Stimulated activated CD4-positive, alpha-beta T cell treated with anti-CD3 and anti-CD28 coated beads, Interleukin-4, amount 100 ng/mL, for 48 hours (primary cell): Measurements from ENCODE around the gene ABCD2.
"Not testable (repeated sequence)": the region's sequence is repeated elsewhere in the genome, so short reads cannot be mapped to it uniquely, and the experiment has no call there.

Experiments used
- DNase-seq, 2 donors: peaks; one replicate each; pipeline ENCODE4 v3.0.0-alpha.2; 2020; ENCODE audit warnings: low read depth in 2 of 2

The ABCD2 gene

DNA sequence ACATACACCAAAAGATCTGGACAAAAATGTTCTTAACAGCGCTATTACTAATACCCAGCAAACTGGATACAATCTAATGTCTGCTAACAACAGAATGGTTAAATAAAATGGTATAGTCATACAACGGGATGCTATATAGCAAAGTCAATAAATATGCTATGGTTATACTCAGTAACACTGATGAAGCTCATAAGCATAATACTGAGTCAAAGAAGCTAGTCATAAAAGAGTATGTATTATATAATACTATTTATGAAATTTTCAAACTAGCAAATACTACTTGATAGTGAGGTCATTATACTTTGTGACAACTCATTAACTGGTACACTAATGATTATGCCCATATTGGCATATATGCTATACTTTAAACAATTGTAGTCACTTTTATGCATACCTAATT, 7.4 kb downstream of the ABCD2 start:
- DNase-seq: no peak

DNA sequence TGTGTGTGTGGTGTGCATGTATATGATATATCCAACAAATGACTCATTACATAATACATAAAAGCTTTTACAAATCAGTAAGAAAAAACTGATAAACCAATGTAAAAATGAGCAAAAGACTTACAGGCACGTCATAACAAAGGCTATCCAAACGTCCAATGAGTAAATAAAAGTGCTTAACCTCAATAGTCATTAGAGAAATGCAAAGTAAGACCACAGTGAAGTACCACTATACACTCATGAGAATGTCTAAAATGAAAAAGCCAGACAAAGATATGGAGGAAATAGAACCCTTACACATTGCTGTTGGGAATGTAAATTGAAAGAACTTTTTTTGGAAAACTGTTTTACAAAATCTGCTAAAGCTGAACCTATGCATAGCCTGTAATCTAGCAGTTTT, 7.8 kb downstream of the ABCD2 start:
- no peak for DNase-seq

DNA sequence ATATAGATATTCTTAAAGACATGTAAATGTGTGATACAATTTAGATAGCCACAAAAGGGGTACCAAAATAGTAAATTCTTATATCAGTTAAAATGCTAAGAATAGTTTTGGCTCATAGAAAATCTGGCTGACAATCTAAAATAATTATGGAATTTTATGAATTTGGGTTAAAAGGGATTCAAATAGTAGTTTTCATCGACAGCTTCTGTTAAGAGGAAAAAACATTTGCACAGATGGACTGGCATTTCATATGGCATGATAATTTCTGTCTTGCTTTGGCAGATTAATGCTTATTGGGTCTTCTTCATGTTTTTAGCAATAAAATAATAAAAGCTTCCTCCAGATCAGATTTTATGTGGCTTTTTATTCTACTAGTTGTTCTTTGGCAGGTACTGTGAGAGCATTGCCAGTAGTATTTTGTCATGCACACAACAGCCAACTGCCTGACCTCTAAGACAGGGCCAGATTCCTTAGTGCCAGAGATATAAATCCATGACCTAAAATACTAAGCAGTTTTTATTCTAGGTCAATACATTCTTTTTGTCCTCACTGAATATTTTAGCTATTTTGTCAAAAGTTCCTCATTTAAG, 9.1 kb downstream of the ABCD2 start:
- no peak for DNase-seq

DNA sequence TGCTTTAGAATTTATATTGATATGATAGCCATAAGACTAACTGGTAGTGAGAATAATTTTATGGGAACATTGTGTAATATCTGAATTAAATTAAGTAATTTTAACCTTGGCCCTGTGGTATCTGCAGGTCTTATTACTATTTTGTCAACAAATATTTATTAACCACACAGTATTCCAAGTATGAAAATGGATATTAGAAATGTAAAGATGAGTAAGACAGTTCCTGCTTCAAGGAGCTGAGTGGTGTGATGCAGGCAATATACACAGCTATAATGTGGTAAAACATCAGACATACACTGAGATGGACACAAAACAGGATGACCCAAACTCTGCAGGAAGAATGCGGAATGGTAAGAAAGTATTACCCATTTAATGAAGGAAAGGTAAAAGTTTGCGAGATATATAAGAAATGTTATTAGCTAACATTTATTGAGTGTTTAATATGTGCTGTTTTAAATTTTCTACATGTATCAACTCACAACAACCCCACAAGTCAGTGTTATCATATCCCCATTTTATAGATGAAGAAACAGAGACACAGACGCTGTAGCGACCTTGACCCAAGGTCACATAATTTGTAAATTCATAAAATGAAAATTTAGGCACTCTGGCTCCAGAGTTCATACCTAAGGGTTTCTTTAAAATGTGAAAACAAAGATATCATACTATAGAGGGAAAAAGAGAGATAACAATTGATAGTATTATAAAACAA, 12.7 kb downstream of the ABCD2 start:
- DNase-seq: no peak

DNA sequence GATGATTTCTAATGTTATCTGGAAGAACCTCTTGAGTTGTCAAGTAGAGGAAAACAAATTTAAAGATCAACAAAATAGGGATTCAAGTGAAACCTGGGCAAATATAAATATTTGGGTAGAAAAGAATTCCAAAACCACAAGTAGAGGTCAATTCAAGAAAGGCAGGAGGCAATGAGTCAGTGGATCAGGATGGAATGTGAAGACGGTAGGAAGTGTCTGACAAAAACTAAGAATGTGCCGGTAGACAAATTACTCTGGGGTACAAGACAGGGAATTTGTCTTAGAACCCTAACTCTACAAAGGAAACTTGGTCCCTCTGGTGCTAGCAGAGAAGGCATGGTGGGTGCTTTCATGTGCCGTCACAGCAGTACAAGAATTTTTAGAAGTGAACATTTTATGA, 13.6 kb downstream of the ABCD2 start:
- no peak for DNase-seq

DNA sequence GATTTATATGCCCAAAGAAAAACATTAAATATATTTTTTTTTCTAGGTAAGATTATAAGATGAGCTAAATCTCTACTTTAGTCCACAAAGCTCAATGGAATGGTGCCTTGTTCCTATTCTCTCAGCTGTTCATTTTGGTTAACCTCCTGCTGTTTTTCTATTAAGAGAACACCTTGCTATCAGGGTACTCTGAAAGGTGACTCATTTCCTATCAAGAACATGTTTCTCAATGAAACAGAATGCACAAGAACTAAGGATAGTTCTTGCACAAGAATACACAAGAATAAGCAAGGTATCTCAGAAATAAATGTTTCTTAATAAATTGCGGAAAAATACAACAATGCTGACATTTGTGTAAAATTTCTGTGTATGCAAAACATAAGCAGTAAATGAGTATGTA, 14.1 kb downstream of the ABCD2 start:
- DNase-seq: no peak

DNA sequence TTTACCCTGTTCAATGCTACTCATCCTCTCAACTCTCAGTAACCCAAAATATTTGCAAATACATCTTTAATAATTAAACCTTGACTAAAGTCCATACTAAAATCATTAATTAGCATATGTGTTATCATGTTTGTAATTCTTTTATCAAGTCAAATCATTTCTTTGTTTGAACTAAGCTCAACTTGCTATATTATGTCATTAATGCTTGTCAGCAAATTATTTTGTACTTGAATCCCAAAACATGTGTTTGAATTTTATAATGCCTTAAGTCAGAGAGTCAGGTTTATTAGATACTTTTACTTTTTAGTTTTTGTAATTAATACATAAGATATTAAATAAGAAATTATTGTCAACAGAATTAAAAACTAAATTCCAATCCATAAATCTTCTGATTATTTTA, 16.5 kb downstream of the ABCD2 start:
- DNase-seq: no peak

DNA sequence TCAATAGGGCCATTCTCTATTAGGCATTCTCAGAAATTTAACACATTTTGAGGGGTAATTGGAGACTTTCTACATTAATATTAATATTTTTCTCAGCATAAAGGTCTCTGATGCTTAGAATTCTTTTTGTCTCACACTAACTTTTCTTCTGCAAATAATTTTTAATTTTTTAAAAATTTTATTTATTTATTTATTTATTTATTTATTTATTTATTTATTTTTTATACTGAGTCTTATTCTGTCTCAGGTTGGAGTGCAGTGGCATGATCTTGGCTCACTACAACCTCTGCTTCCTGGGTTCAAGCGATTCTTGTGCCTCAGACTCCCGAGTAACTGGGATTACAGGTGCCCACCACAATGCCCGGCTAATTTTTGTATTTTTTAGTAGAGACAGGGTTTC, 17.7 kb downstream of the ABCD2 start:
- DNase-seq: not testable (repeated sequence)

DNA sequence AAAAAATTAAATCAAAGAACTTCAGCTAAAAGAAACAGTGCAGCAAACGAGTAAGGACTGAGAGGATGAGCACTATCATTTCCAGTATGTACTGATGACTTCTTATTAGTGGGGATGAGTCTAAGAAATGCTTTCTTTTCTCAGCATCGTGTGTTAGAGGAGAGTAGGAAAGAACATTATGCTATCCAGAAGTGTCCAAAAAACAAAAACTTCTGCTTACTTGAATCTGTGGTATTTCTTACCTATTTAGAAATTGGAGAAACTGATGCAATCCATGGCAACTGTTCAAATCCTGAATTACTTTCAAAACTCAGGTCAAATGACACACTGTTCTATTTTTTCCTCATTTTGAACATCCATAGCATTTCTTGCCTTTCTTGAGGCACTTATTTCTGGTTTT, 23.7 kb downstream of the ABCD2 start:
- DNase-seq: no peak

DNA sequence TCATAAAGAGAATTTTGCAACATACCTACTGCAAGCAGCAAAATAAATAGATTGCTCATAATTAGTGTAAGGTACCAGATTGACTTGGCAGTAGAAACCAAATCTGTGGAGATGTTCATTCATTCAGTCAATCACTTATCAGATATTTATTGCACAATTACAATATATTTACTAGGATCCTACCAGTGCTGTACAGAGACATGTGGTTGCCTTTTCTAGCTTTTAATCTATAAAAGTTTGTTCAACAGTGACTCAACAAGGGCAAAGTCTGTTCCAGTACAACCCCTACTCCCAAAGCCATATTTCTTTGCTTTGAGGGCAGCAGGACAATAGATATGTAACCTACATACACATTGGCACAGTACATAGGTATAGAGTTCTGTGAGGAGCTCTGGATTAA, 27.3 kb downstream of the ABCD2 start:
- DNase-seq: no peak

DNA sequence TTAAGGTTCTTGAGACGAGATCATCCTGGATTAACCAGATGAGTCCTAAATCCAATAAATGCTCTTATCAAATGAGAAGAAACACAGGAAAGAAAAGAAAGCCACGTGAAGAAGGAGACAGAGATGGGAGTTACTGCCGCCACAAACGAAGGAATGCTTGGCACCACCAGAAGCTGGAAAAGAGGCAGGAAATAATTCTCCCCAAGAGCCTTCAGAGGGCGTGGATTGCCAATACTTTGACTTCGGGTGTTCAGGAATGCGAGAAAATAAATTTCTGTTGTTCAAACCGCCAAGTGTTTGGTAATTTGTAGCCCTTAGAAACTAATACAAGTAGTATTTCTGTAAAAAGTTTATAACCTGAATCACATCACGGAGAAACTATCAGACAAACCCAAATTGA, 31.3 kb downstream of the ABCD2 start:
- DNase-seq: no peak

DNA sequence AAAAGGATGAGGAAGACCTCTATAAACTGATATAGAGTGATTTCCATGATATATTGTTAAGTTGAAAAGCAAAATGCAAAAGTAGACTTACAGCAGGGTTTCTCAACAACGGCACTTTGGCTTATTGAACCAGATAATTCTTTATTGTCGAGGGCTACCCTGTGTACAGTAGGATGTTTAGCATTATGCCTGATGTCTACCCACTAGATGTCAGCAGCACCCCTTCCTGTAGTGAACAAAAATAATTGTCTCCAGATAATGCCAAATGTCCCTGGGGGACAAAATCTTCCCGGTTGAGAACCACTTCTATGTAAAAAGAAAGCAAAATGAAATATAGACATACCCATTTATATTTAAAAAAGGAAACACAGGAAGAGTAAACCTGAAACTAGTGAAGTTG, 32.4 kb downstream of the ABCD2 start:
- no peak for DNase-seq

DNA sequence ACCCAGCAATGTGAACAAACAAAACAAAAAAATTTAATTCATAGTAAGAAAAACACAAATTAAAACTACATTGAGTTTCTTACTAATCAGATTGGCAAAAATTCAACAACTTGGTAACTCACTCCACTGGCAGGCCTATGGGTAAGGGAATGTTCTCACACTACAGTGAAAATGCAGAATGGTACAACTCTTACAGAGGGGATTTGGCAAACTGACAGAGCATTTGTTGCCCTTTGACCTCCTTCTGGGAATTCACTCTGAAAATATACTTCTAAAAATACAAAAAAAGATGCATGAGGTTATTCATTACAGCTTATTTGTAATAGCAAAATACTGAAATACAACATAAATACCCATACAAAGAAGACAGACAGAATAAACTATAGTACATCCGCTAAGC, 32.8 kb downstream of the ABCD2 start:
- no peak for DNase-seq

DNA sequence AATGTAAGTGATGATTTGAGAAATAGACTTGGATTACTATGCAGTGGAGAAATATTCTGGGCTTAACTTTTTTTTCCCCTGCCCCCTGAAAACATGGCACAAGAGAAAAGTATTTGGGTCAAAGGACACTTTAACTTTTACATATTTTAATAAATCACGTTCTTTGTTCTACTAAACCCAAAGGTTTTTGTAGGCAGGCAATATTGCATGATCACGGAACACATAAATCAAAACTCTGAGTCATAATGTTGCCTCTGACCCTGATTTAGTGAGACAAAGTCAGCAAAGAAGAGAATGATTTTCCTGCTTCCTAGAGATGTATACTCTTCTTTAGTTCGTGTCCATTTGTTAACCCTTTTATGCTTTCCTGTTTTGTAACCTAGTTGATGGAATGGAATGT, 38.0 kb downstream of the ABCD2 start:
- no peak for DNase-seq

DNA sequence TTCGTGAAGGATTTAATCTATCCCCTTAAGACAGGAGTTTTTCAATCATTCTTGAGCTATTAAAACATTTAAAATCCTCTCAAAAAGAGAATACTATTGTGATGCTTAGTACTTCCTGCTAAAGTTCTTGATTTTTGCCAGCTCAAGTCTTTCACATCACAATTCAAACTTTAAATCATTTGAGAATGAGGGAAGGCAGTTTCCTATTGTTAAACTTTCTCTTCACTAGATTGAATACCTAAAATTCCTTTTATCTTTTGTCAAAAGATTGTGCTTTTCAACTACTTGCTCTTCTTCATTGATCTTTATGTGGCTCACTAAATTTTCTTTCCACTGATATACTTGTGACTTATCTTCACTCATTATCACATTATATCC, 44.1 kb downstream of the ABCD2 start:
- no peak for DNase-seq

DNA sequence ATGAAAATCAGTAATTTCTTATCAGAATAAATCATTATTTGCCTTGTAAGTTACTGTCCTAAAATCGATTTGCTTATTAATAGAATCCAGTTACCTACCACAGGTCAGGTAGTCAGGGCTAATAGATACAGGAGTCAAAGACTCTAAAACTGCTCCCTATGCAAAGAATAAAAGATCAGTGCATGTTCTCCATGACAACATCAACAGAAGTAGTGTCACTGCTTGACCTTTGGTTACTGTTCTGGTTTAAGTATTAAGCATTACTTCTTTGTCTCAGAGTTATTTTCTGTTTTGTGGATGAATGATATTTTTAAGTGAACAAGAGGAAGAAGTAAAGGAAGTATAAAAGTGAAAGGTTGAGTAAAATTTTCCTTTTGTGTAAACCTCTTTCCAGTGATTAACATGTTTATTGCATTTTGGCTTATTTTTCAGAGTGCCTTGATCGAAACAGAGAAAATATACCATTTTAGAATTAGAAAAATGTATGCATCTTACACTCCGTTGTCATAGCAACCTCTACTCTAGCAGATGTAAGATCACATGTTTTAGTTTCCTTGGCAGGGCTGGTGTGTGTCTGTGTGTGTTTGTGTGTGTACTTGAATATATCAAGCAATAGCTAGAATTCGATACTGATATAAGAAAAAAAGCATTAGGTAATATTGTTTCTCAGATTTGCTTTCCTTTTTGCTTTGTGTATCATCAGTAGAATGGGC, 44.7 kb downstream of the ABCD2 start:
- DNase-seq: no peak

DNA sequence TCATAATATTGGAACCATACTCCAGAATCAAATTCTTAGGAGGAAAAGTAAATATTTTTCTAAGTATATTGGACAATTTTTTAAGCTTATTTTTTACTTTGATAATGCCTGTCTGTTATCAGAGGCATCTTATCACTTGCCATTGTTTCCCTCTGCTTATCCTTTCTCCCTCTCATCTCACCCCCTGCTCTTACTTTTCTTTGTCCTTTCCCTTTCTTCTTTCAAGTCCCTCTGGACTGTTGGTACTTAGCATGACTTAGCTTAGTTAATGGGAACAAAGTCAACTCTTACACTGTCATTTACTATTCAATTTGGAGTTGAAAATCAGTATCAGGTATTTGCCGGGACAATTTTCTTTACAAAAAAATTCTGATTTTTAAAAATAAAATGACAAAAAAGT, 45.2 kb downstream of the ABCD2 start:
- no peak for DNase-seq

DNA sequence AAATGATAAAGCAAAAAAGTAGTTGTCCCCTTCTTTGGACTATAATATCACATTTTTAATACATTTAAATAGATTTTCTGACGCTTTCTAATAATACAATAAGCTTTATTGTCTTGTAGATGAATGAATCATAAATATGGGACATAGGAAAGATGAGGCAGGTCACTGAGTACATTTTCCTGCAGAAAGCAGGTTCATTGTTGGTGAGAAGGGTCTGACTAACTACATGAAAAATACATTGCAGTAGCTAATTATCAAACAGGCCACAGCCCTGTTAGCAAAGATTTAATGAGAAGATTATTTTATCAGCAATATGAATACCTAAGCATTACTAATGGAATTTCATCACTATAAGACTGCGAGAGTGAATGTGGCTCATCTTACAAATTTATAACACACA, 45.6 kb downstream of the ABCD2 start:
- DNase-seq: no peak

DNA sequence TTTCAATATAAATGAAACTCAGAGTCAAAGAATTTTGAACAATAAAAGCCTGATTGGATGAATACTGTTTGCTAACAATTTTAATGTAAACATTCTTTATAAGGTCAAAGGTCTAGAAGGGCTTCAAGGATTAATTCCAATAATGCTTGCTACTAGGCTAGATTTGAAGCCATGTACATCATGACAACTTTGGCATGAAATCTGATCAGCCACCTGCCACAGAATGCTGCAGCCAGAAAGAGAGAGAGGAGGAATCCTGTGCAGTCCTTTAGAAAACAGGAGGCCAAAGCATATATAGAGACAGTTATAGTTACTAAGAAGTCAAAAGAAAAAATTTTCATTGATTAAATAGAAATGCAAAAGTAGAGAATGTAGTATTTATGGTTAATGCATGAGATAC, 47.1 kb downstream of the ABCD2 start:
- DNase-seq: no peak

DNA sequence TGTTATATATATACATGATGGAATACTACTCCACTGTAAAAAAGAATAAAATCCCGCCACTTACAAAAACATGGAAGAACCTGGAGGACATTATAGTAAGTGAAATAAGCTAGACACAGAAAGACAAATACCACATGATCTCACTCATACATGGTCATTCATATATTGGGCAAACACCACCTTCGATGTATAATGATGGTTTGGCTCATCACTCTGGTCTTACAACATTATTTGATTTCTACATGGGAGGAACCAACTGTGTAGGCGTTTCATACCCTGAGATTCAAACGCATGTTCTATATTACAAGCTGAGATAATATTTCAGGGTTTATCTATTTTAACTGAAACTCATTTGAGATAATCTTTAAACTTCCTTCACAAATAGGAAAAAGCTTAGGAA, 48.3 kb downstream of the ABCD2 start:
- no peak for DNase-seq

DNA sequence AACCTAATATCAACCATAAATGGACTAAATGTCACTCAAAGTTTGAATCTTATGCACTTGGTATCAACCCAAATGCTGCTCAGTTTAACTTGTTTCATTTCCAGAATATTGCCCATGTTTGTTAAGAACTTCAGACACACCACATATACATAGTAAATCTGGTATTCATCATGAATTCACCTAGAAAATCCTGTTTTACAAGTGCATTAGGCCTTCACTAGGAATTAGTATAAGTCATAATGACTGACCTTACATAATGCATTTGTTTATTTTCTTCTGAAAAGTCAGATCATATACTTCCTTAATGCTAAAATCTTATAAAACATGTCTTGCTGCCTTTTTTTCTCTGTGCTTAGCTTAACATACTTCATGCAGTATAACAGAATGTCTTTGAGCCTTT, 66.1 kb downstream of the ABCD2 start:
- DNase-seq: no peak

DNA sequence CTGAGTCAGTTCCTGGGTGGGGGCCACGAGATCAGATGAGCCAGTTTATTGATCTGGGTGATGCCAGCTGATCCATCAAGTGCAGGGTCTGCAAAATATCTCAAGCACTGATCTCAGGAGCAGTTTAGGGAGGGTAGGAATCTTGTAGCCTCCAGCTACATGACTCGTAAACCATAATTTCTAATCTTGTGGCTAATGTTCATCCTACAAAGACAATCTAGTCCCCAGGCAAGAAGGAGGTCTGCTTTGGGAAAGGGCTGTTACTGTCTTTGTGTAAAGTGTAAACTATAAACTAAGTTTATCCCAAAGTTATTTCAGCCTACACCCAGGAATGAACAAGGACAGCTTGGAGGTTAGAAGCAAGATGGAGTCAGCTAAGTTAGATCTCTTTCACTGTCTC, 75.4 kb downstream of the ABCD2 start:
- not testable (repeated sequence) for DNase-seq

DNA sequence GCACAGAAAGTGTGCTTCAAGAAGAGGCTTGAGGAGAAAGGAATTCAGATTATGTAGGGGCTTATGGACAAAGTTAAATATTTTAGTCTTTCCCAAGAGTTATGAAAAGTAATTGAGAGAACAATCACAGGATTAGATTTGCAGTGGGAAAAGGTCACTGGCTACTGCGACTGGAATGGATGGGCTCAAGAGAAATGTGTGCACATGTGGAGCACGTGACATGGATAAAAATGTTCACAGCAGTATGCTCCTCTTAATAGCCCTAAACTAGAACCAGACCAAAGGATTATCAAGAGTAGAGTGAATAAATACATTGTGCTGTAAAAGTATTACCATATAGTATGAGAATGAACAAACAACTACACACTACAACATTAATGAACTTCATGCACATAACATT, 78.1 kb downstream of the ABCD2 start:
- DNase-seq: no peak
